CD14-positive monocyte (primary cell): Measurements from ENCODE around the gene TTC9C. TPM values are rescaled to one million over a fixed set of nuclear protein-coding genes. Genes with fewer than 3 reads are reported as not detected.

ENCODE experiments used
- DNase-seq, 3 donors: peaks; one replicate each; pipeline ENCODE4 v3.0.0-alpha.2; 2011 to 2022
- H2AFZ ChIP-seq: 2 replicates; pipeline ENCODE4 v1.6.0; 2012; ENCODE audit warnings: mild to moderate bottlenecking, low read depth, low read length, inconsistent platforms; ENCODE audit not compliant: insufficient read depth, poor library complexity, severe bottlenecking
- H3K27ac ChIP-seq, 2 donors: 1 replicate in 1 of 2; 2 replicates in 1 of 2; pipeline ENCODE4 v1.5.1; 2012 to 2013; ENCODE audit warnings: low read length in 2 of 2, control low read depth in 1 of 2, inconsistent platforms in 1 of 2, low read depth in 1 of 2, mild to moderate bottlenecking in 1 of 2
- H3K27me3 ChIP-seq, 2 donors: one replicate each; pipeline versions ENCODE4 v1.6.0 to v1.6.1; 2011 to 2013; ENCODE audit warnings: low read length in 2 of 2; ENCODE audit not compliant: control insufficient read depth in 2 of 2, insufficient read depth in 2 of 2
- H3K36me3 ChIP-seq, 2 donors: replicated peaks in 1 of 2; 1 replicate in 1 of 2; 2 replicates in 1 of 2; pipeline versions ENCODE4 v1.5.1 to v1.6.1; 2012 to 2013; ENCODE audit warnings: low read length in 2 of 2, control low read depth in 1 of 2, inconsistent platforms in 1 of 2, mild to moderate bottlenecking in 1 of 2; ENCODE audit not compliant: insufficient read depth in 2 of 2, control insufficient read depth in 1 of 2
- H3K4me1 ChIP-seq, 2 donors: 1 replicate in 1 of 2; 2 replicates in 1 of 2; pipeline versions ENCODE4 v1.5.1 to v1.6.1; 2012 to 2013; ENCODE audit warnings: low read length in 2 of 2, control low read depth in 1 of 2, inconsistent platforms in 1 of 2, mild to moderate bottlenecking in 1 of 2, moderate library complexity in 1 of 2; ENCODE audit not compliant: insufficient read depth in 2 of 2, control insufficient read depth in 1 of 2
- H3K4me2 ChIP-seq: replicated peaks from 2 replicates; pipeline ENCODE3; 2012; ENCODE audit warnings: low read length, moderate library complexity, mild to moderate bottlenecking; ENCODE audit not compliant: poor library complexity, severe bottlenecking; ENCODE audit errors: extremely low read depth
- H3K4me3 ChIP-seq, 3 experiments: fragments of 200-600 bp in 1 of 3; sonication (generic) in 1 of 3; replicated peaks in 1 of 3; 1 replicate in 2 of 3; 2 replicates in 1 of 3; pipeline ENCODE4 v1.5.1; 2011 to 2013; ENCODE audit warnings: low read length in 3 of 3, mild to moderate bottlenecking in 3 of 3, control low read depth in 2 of 3, low read depth in 2 of 3, inconsistent platforms in 1 of 3, moderate library complexity in 1 of 3
- H3K79me2 ChIP-seq: 2 replicates; pipeline ENCODE4 v1.6.0; 2012; ENCODE audit warnings: mild to moderate bottlenecking, control low read depth, inconsistent platforms, low read length, moderate library complexity; ENCODE audit not compliant: insufficient read depth
- H3K9ac ChIP-seq: 2 replicates; pipeline ENCODE4 v1.6.0; 2017; ENCODE audit warnings: low read length, mild to moderate bottlenecking; ENCODE audit not compliant: insufficient read depth, poor library complexity, severe bottlenecking
- H3K9me3 ChIP-seq, 2 donors: replicated peaks in 1 of 2; 1 replicate in 1 of 2; 2 replicates in 1 of 2; pipeline versions ENCODE4 v1.5.1 to v1.6.1; 2012 to 2013; ENCODE audit warnings: low read length in 2 of 2, control low read depth in 1 of 2; ENCODE audit not compliant: control insufficient read depth in 1 of 2, insufficient read depth in 1 of 2
- H4K20me1 ChIP-seq: 2 replicates; pipeline ENCODE4 v1.6.0; 2012; ENCODE audit warnings: mild to moderate bottlenecking, low read length, control low read depth, moderate library complexity; ENCODE audit not compliant: insufficient read depth
- H3K27ac Mint-ChIP-seq, 7 donors: one replicate each; pipeline ENCODE4 v1.8.0; 2020; ENCODE audit warnings: mild to moderate bottlenecking in 7 of 7, mixed read lengths in 7 of 7, moderate library complexity in 6 of 7, inconsistent platforms in 2 of 7
- H3K27me3 Mint-ChIP-seq, 3 donors: one replicate each; pipeline ENCODE4 v1.8.0; 2021 to 2022; ENCODE audit warnings: low read depth in 3 of 3, mild to moderate bottlenecking in 3 of 3, mixed read lengths in 3 of 3, moderate library complexity in 3 of 3, inconsistent platforms in 1 of 3
- H3K36me3 Mint-ChIP-seq, 2 donors: one replicate each; pipeline ENCODE4 v1.8.0; 2020; ENCODE audit warnings: mixed read lengths in 2 of 2, inconsistent platforms in 1 of 2, mild to moderate bottlenecking in 1 of 2
- H3K4me1 Mint-ChIP-seq: one replicate; pipeline ENCODE4 v1.8.0; 2020; ENCODE audit warnings: mild to moderate bottlenecking, mixed read lengths
- H3K4me3 Mint-ChIP-seq, 2 donors: one replicate each; pipeline ENCODE4 v1.8.0; 2020; ENCODE audit warnings: mild to moderate bottlenecking in 2 of 2, mixed read lengths in 2 of 2, moderate library complexity in 1 of 2
- H3K9me3 Mint-ChIP-seq, 7 donors: one replicate each; pipeline ENCODE4 v1.8.0; 2020 to 2022; ENCODE audit warnings: mixed read lengths in 7 of 7, mild to moderate bottlenecking in 6 of 7, moderate library complexity in 6 of 7, inconsistent platforms in 2 of 7
- CTCF ChIP-seq: fragments of 200-600 bp; IDR thresholded peaks from one replicate; pipeline ENCODE4 v1.8.0; 2022; ENCODE audit warnings: antibody characterized with exemption, mild to moderate bottlenecking
- WGBS: methylation state at CpG from one replicate; pipeline ENCODE4 v1.1.5; 2013; ENCODE audit warnings: missing lambda C conversion rate; ENCODE audit not compliant: insufficient coverage; 5-methylcytosine and 5-hydroxymethylcytosine counted together
- intact Hi-C, 2 donors: fragments of 100-400 bp; cut with micrococcal nuclease; formaldehyde crosslinking; loops; one replicate each; pipeline versions ENCODE4 v1.15.0 to v1.15.1; 2023
- polyA plus RNA-seq, 3 donors: library from polyadenylated mRNA; depleted of rRNA in 1 of 3; unstranded in 2 of 3; stranded (reverse) in 1 of 3; fragments of 300-500 nt in 2 of 3; fragments of >200 nt in 1 of 3; fragmentation: Illumina TruSeq in 2 of 3; gene quantifications; 1 replicate in 2 of 3; 2 replicates in 1 of 3; pipeline ENCODE4 v1.2.3, GENCODE V29; 2012 to 2021

Gene TTC9C
- polyA plus RNA-seq, 3 donors, result 17.9 to 21.6 (median 20.4) TPM

GRCh38 chr11:62712276-62712812, 15.9 kb upstream of the TTC9C start:
- intact Hi-C loops, result no loop called here
- peaks cover 24% of the 10 kb centered on the region for H3K4me1 Mint-ChIP-seq
- peaks cover 57 to 68% of the 10 kb centered on the region in 2 donors for H3K36me3 ChIP-seq

GRCh38 chr11:62712861-62713260, 15.4 kb upstream of the TTC9C start:
- Mint-ChIP-seq H3K4me1 (peaks cover 20% of the 10 kb centered on the region), H3K27me3 (no peaks in the 10 kb centered on the region), H3K36me3 (peaks cover 59 to 69% of the 10 kb centered on the region in 2 donors), H3K27ac (peak overlapping the region in 4 of 7 donors; percentile 22 to 46 (median 36)), H3K4me3 (no peak overlapping the region), H3K9me3 (no peaks in the 10 kb centered on the region)
- H3K27ac ChIP-seq, result peak overlapping the region in 1 of 2 donors; percentile 18
- TF ChIP-seq CTCF, result no peak
- H2AFZ ChIP-seq, result no peak overlapping the region
- H3K9ac ChIP-seq, result no peak overlapping the region
- WGBS, result 92% methylated on average over 2 of the region's 3 CpGs
- peaks cover 18 to 24% of the 10 kb centered on the region in 2 donors for H3K4me1 ChIP-seq
- H3K27me3 ChIP-seq, result no peaks in the 10 kb centered on the region
- H3K36me3 ChIP-seq, result peaks cover 62 to 73% of the 10 kb centered on the region in 2 donors
- peaks cover 38% of the 10 kb centered on the region for H3K79me2 ChIP-seq
- no peak overlapping the region for H3K4me2 ChIP-seq
- DNase-seq, result no peak
- H3K9me3 ChIP-seq, result no peaks in the 10 kb centered on the region
- intact Hi-C loops, result no loop called here
- H4K20me1 ChIP-seq, result peaks cover 31% of the 10 kb centered on the region
- no peak overlapping the region for H3K4me3 ChIP-seq

More at GRCh38 chr11:62712276-62712812, 15.9 kb upstream of the TTC9C start:
- no peaks in the 10 kb centered on the region for H3K9me3 ChIP-seq
- peaks cover 18 to 30% of the 10 kb centered on the region in 2 donors for H3K4me1 ChIP-seq
- peaks cover 25% of the 10 kb centered on the region for H4K20me1 ChIP-seq
- H3K9ac ChIP-seq, result no peak overlapping the region
- TF ChIP-seq CTCF, result no peak
- no peak for DNase-seq
- H2AFZ ChIP-seq, result no peak overlapping the region
- peaks cover 34% of the 10 kb centered on the region for H3K79me2 ChIP-seq
- H3K27ac ChIP-seq, result peak overlapping the region in 1 of 2 donors; percentile 18
- Mint-ChIP-seq H3K9me3 (no peaks in the 10 kb centered on the region), H3K4me3 (no peak overlapping the region), H3K27ac (no peak overlapping the region), H3K27me3 (no peaks in the 10 kb centered on the region), H3K36me3 (peaks cover 54 to 63% of the 10 kb centered on the region in 2 donors)
- H3K4me3 ChIP-seq, result no peak overlapping the region
- no peaks in the 10 kb centered on the region for H3K27me3 ChIP-seq
- no peak overlapping the region for H3K4me2 ChIP-seq
- no CpG with 5 or more reads among the region's 6 CpGs for WGBS
